ENCODE measurements around the gene DOCK6. TPM values are rescaled to one million over a fixed set of nuclear protein-coding genes. Genes with fewer than 3 reads are reported as not detected.
A peak's percentile ranks its signal among the peaks of the same experiment; 100 is the strongest.

Gene DOCK6
- total RNA-seq, 1 donor from 2014 or later = 131 TPM

GRCh38 chr19:11204076-11204602 is 58.2 kb downstream of the DOCK6 start:
- ATAC-seq (peak; percentile 20), DNase-seq (ENCODE audit: low spot score) (no peak)
- intact Hi-C loops (cut with DNase I) = loop anchor here (5.0 to 10.0 kb wide), 2 partner anchors 67 to 179 kb away; no protein-coding TSS in a partner anchor

GRCh38 chr19:11203194-11204075 is 58.9 kb downstream of the DOCK6 start:
- intact Hi-C loops (cut with DNase I) = loop anchor here (5.0 to 10.0 kb wide), 2 partner anchors 66 to 179 kb away; no protein-coding TSS in a partner anchor
- DNase-seq (ENCODE audit: low spot score) = peak; percentile 88
- peak; percentile 78 for ATAC-seq

DNA sequence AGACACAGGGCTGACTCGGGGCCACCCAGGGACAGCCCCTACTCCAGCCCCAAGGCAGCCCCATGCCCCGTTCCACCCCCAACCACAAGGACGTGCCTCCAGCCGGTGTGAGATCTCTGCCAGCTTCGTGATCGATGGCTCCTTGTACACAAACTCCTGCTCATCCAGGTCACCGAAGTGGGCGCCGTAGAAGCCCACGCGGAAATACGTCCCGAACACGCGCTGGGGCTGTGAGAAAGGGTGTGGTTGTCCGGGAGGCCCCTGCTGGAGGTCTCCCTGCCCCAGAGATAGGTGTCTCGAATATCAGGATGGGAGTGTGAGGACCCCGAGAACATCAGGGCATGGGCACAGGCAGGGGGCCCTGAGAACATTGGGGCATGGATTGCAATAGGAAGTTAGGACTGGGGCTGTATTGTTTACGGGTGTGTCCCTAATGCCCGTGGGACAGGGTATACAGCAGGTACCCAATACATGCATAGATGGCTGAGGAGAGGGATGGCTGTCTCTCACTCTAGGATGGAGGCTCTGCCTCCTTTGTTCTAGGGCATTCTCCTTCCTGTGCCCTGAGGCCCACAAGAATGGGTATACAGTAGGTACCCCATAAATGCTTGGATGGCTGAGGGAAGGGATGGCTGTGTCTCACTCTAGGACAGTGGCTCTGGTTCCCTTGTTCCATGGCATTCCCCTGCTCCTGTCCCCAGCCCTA is 59.7 kb downstream of the DOCK6 start:
- no peak for ATAC-seq
- DNase-seq (ENCODE audit: low spot score) = no peak
- intact Hi-C loops (cut with DNase I) = loop anchor here (5.0 to 10.0 kb wide), 2 partner anchors 65 to 178 kb away; no protein-coding TSS in a partner anchor

DNA sequence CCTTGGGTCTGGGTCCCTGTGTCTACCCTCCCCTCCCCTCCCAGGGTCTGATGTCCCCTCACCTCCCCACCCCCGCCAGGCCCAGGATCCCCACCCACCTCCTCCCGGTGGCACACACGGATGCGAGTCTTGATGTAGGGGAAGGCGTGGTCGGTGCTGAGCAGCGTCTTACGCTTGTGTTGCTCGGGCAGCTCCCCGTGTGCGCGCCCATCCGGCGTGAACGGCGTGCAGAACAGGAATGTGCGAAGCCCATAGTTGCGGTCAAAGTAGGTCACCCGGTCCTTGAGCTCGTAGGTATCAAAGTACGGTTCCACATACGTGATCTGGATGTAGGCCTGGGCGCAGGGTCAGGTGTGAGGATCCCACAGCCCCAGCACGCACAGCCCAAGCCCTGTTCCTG is 60.5 kb downstream of the DOCK6 start:
- ATAC-seq (no peak), DNase-seq (ENCODE audit: low spot score) (no peak)
- intact Hi-C loops (cut with DNase I) = loop anchor here (5.0 to 10.0 kb wide), 2 partner anchors 64 to 177 kb away; no protein-coding TSS in a partner anchor

DNA sequence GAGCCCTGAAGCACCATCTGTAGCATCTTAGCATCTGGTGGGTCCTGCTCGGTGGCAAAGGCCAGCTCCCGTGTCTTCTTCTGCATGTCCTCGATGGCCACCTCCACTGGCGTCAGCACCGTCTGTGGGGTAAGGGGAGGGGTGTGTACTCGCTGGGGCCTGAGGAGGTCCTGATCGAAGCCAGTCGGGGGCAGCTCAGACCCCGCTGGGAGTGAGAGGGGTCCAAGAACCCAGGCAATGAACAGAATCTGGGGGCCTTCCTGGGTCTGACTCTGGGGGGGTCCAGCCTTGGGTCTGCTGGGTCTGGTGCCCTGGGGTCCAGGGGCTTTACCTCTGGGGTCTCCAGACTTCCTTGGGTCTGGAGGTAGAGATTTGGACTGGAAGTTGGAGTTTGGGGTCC is 61.4 kb downstream of the DOCK6 start:
- ATAC-seq (no peak), DNase-seq (ENCODE audit: low spot score) (no peak)
- intact Hi-C loops (cut with DNase I) = loop anchor here (5.0 to 10.0 kb wide), 2 partner anchors 64 to 176 kb away; no protein-coding TSS in a partner anchor

GRCh38 chr19:11200015-11200574 is 62.2 kb downstream of the DOCK6 start:
- no peak for DNase-seq (ENCODE audit: low spot score)
- intact Hi-C loops (cut with DNase I) = loop anchor here (5.0 to 10.0 kb wide), 2 partner anchors 63 to 175 kb away; no protein-coding TSS in a partner anchor
- no peak for ATAC-seq

GRCh38 chr19:11199517-11199916 is 62.8 kb downstream of the DOCK6 start:
- intact Hi-C loops (cut with DNase I) = no loop called here
- ATAC-seq (no peak), DNase-seq (ENCODE audit: low spot score) (no peak)

- intact Hi-C loops (cut with DNase I) = no loop called here
Observed at GRCh38 chr19:11198769-11199424, 63.4 kb downstream of the DOCK6 start.

DNA sequence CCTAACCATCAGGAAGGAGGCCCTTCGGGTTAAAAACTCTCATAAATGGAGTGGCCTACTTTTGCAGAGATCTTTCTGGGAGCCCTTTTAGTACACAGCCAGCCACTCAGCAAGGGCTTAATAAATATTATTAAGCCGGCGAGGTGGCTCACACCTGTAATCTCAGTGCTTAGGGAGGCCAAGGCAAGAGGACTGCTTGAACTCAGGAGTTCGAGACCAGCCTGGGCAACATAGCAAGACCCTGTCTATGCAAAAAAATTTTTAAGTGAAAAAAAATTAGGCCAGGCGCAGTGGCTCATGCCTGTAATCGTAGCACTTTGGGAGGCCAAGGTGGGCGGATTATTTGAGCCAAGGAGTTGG is 64.2 kb downstream of the DOCK6 start:
- ATAC-seq (no peak), DNase-seq (ENCODE audit: low spot score) (no peak)
- intact Hi-C loops (cut with DNase I) = no loop called here

More at GRCh38 chr19:11198769-11199424, 63.4 kb downstream of the DOCK6 start:
- ATAC-seq (no peak), DNase-seq (ENCODE audit: low spot score) (no peak)

GRCh38 chr19:11197291-11198174 is 64.8 kb downstream of the DOCK6 start, which contains the start of gene KANK2:
Gene KANK2 (minus strand): TSS chr19:11197545. CDS start chr19:11194511, 3,034 bp downstream.
- DNase-seq (ENCODE audit: low spot score) = peak; percentile 91
- peak; percentile 79 for ATAC-seq
- intact Hi-C loops (cut with DNase I) = no loop called here

DNA sequence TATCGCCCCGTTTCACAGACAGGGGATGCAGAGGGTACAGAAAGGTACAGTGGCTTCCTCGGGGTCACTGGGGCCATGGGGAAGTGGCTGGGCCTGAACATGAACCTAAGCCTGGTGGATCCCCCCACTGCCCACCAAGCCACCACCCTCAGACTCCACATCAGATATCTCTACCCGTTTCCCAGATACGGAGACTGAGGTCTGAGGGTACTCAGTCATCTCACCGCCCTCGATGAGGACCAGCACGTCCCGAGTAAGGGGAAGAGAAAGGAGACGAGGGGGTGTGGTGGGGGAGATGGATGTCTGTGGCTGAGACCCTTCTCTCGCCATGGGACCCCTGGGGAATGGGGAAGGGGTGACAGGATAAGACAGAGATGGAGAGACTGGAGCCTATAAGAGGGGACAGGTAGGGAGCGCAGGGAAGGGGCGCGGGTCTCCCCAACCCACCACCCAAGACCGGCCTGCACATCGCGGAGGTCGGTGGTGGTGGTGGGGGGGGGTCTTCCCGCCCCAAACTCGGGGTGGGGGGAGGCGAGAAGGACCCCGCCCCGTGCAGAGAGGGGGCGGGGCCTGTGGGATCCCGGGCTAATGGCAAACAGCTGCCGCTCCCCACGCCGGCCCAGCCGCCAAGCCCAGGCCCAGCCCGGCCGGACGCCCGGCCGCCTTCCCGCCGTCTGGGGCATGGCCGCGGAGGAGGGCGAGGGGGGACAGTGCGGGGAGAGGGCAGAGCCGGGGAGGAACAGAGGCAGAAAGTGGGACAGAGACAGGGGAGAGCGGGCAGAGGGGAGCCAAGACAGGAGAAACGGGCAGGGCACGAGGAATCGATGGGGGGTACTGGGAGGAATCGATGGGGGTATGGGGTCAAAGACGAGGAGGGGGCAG is 65.7 kb downstream of the DOCK6 start:
- intact Hi-C loops (cut with DNase I) = no loop called here
- ATAC-seq (peak; percentile 60), DNase-seq (ENCODE audit: low spot score) (peak; percentile 79)

DNA sequence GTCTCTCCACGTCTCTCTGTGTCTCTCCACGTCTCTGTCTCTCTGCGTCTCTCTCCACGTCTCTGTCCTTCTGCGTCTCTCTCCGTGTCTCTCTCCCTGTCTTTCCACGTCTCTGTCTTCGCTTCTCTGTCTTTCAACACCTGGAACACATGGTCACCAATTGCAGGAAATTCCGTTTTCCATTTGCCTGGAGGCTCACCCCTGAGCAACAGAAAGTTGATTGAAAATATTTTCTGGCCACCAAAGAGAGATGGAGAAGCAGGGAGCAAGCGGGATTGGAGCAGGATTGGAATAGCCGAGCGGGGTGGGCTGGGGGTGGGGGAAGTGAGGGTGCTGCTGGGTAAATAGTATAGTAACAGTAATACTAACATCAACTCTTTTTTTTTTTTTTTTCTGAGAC is 66.6 kb downstream of the DOCK6 start:
- intact Hi-C loops (cut with DNase I) = no loop called here
- DNase-seq (ENCODE audit: low spot score) (no peak), ATAC-seq (no peak)

DNA sequence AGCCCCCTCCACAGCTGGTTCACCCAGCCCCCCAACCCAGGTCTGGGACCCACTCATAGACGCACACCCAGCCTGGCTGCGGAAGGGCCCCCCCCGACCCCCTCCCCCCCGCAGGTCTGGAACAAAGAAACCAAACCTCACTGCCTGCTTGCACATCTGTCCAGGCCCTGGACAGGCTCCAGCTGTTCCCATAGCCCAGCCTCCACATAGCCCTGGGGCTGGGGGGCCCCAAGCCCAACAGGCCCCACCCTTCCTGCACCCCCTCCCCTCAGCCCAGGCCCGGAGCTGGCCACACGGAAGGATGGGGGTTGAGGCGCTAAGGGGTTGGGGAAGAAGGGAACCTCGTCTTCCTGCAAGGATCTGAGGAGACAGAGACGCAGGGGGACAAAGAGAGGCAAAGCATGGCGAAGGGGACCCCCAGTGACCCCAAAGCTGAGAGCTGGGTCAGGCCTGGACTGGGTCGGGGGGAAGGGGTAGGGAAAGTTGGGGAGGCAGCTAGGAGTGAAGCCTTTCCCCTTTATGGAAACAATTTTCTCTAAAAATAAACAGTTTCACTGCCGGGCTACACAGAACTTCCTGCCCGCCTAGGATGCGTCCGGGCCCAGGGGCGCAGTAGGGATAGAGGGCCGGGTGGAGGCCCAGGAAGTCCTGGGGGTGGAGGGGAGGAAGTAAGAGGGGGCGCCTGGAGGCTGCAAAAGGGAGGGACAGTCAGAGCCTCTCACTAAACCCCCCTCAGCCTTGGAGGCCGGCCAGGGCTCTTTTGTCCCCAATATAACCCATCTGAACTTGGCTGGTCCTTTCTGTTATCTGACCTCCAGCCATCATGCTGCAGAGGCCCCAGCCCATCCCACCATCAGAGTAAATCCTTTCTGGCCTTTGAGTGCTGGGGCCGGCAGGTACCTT is 67.4 kb downstream of the DOCK6 start:
- ATAC-seq (no peak), DNase-seq (ENCODE audit: low spot score) (no peak)
- intact Hi-C loops (cut with DNase I) = no loop called here

- DNase-seq (ENCODE audit: low spot score) (no peak), ATAC-seq (no peak)
- intact Hi-C loops (cut with DNase I) = no loop called here
Observed at GRCh38 chr19:11194173-11194572, 68.2 kb downstream of the DOCK6 start.

DNA sequence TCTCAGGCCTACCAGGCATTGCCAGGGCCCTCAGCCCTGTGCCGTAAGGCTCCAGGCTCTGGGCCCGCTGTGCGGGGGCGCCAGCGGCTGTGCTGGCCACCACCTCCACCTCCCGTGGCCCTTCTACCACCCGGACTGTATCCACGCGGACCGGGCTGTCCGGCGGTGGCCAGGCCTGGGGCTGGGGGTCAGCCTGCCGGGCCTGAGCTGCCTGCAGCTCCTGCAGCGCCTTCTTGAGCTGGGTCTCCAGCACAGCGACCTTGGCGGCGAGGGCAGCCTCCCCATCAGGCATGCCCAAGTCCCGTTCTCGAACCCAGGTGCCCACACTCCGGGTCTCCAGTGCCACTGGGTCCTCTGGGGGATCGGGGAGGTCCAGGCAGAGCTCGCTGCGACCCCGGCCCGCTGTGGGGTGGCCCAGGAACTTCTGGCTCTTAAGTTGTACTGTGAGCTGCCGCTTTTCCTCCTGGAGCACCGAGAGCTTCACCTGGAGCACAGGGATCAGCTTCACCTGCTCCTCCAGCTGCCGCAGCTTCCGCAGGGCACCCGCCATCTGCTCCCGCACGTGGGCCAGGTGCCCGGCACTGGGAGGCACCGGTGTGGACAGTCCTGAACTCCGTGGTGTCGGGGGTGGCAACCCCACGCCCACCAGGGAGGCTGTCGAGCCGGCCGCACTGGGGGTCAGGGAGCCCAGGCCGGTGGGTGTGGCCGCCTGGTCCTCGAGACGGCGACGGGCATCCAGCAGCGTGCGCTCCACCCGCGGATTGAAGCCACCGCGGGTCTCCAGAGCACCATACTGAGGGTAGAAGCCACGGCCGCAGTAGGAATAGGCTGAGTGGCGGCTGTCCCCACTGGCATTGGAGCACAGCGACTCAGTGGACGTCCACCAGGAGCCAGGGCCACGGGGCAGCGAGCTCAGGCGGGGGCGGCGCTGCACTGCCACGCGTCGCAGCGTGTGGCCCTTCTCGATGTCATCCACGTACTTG is 69.1 kb downstream of the DOCK6 start:
- intact Hi-C loops (cut with DNase I) = no loop called here

More for the DNA sequence above, 69.1 kb downstream of the DOCK6 start:
- ATAC-seq (no peak), DNase-seq (ENCODE audit: low spot score) (no peak)
